ENCODE data around the gene TCHHL1.

The TCHHL1 gene

DNA sequence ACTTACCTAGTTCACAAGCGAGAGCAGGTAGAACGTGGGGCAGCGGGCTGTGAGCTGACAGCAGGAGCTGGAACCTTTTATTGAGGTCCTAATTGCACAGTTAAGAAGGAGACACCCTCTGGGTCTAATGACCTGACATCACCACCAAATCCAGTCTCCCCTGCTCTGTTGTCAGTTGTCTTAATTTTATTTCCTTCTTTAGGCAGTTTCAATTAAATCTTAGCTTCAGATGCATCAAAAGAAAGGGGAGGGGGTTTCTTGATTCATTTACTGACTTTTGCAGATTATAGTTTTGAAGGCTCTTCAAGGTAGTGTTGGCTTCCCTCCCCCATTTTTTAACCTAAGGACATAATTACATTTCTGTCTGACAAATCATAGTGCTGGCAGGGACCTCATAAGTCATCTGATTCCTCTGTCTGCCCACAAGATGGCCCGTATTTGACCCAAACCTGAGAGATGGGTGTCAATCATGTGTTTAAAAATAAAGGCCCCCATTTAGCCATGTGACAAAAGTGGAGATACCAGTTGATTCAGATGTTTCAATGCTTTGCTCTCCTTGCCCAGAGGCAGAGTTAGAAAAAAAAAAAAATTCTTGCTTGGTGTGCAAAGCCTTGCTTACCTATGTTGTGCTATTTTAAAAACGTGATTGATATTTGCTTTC lies at the start of gene TCHHL1:
Gene TCHHL1, minus strand, starts transcription at position 51 of the 661 bp plus-strand sequence. CDS start 921 bp downstream, outside the sequence.
- no peak for DNase-seq

DNA sequence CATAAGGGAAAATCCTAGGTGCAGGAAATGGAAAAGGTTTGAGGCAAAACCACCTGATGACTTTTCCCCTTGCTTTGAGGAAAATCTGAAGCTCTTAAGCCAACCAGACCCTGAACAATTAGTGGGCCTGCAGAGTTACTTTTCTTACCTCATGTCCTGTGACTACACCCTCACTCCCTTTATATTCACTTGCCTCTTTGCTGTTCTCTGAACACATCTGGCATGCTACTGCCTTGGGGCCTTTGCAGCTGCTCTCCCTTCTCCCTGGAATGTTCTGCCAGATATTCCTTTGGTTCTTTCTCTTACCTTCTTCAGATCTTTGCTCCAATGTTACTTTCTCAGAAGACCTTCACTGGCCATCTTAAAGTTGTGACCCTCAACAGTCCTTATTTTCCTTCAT lies 48.4 kb upstream of the TCHHL1 start:
- no peak for DNase-seq

DNA sequence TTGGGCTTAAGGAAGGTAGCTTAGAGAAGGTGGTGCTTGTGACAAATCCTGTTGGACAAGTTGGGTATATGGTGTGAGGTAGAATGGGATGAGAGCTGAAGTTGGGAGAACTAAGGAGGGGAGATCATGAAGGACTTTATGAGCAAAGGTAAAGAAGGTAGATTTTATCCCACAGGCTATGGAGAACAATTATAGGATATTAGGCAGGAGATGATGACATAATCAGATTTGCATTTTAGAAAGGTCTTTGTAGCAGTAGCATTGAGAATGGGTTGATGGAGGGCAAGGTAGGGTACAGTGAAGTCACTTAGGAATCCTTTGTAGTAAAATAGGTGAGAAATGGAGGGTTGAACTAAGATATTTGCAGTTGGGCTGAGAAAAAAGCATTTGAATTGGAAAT lies 41.3 kb upstream of the TCHHL1 start:
- no peak for DNase-seq

DNA sequence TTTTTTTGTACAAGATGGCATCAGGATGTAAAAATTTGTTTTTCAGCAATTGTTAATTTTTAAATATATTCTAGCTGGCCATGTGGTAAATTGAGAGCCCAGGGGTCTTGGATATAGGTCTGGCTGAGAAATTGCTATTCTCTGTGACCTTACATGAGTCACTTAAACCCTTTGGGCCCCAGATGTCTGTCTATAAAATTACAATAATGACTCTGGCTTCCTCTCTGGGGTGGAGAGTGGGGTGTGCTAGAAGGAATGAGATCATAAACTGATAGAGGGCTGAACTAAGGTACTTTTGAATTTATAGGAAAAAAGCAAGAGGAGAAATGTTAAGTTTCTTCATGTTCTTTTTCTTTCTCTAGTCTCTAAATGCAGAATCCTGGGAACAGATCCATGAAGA lies 38.8 kb upstream of the TCHHL1 start:
- DNase-seq: no peak

DNA sequence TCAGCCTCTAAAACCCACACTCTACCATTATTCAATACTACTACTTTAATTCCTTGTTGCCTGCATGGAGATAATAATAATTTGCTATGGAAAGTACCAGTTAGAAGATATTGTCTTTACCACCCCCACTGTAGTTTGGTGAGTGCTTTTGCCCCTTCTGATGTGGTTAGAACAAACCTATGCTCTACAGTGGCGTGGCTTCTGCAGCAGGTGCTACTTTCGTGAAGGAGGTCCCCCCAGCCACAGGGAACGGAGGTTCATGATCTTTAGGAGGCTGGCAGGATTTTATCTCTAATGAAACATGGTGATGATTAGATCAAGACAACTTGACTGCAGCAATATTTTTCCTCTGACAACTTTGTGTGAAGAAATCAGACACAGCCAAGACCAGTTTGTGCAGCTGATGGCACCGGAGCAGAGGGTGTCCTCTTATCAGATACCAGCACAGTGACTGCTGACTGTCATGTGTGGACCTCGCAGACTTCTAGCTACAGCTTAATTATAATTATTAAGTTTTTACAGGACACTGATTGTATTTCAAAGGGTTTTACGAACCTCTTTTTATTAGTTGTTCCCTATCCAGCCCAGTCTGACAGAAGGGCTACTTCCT lies 37.1 kb upstream of the TCHHL1 start:
- no peak for DNase-seq

DNA sequence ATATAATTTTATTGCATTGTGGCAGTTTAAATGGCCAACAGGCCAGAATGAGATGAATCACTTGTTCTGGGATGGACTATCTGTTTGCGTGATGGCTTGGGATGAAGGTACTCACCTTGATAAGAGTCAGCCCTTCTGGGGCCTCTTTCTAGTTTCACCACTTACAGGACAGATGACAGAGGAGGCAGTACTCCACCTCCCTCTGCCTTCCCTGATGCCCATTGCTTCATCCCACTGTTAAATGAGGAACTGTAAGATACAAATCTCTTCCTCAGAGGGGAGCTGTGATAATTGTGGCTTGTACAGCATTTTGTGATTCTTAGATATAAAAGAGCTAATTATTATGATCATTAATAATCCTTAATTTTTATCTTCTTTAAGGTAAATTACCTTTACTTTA lies 30.1 kb upstream of the TCHHL1 start:
- DNase-seq: no peak

DNA sequence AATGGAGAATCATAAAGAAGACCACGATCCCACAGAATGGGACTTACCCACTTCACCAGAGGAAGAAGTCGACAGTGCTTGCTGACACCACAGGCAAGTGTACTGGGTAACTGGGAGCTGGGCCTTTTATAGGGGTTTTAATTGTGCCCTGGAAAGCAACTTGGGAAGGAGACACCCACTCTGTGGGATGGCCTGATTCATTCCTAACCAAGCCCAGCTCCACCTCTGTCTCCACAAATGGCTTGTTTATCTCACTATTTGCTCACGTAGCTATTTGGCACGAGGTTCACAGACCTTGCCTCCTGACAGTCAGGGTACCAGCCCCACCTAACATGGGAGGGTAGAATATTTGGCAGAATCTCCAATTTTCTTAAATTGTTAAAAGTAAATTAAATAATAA lies 26.5 kb upstream of the TCHHL1 start, which contains the start of gene TCHH:
Gene TCHH, minus strand, starts transcription at position 101 of the 400 bp plus-strand sequence. CDS start 1,364 bp downstream, outside the sequence.
- DNase-seq: no peak

DNA sequence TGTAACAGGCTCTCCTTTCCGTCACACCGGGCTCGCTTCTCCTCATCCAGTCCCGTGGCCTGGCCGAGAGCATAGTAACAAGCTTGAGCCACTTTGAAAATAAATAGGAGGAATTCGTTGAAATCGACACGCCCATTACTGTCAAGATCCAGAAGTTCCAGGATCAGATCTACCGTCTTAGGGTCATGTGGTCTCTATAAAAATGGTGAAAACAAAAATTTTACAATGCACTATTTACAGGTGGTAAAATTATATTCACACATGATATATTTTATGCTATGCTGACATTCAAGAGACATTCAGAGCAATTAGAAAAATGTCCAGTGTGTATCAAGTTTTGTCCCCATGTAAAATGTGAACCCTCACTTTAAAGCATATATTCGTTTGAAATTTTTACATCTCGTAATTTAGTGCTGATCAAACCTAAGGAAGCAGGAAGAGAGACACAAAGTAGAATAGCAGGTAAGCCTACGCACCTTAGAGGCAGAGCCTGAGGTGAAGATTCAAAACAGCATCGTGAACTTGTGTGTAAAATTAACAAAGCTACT lies 24.1 kb upstream of the TCHHL1 start:
- no peak for DNase-seq

DNA sequence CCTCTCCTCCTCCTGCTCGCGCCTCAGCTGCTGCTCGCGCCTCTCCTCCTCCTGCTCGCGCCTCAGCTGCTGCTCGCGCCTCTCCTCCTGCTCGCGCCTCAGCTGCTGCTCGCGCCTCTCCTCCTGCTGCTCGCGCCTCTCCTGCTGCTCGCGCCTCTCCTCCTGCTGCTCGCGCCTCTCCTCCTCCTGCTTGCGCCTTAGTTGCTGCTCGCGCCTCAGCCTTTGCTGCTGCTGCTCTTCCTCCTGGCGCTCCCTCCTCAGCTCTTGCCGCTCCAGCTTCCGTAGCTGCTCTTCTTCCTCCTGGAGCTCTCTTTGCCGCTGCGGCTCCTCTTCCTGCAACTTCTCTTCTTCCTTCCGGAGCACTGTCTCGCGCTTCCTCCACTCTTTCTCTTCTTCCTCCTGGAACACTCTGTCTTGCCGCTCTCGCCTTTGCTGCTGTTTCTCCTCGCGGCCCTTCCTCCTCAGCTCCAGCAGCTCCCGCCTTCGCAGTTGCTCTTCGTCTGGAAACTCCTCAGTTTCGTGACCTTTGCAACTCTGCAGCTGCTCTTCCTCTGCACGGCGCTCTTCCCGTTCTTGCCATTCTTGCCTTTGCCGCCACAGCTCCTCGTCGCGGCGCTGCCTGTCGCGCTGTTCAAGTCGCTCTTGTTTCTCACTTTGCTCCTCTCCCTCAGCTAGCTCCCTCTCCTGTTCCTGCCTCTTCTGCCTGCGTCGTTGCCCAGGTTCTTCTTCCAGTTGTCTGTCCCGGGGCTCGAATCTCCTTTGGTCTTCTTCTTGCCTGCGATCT lies 23.4 kb upstream of the TCHHL1 start:
- no peak for DNase-seq

DNA sequence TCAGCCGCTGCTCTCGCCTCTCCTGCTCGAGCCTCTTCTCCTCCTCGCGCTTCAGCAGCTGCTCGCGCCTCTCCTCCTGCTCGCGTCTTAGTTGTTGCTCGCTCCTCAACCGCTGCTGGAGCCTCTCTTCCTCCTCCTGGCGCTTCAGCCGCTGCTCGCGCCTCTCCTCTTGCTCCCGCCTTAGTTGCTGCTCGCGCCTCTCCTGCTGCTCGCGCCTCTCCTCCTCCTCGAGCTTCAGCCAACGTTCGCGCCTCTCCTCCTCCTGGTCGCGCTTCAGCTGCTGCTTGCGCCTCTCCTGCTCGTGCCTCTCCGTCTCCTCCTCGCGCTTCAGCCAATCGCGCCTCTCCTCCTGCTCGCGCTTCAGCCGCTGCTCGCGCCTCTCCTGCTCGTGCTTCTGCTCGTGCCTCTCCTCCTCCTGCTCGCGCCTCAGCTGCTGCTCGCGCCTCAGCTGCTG lies 22.7 kb upstream of the TCHHL1 start:
- no peak for DNase-seq

DNA sequence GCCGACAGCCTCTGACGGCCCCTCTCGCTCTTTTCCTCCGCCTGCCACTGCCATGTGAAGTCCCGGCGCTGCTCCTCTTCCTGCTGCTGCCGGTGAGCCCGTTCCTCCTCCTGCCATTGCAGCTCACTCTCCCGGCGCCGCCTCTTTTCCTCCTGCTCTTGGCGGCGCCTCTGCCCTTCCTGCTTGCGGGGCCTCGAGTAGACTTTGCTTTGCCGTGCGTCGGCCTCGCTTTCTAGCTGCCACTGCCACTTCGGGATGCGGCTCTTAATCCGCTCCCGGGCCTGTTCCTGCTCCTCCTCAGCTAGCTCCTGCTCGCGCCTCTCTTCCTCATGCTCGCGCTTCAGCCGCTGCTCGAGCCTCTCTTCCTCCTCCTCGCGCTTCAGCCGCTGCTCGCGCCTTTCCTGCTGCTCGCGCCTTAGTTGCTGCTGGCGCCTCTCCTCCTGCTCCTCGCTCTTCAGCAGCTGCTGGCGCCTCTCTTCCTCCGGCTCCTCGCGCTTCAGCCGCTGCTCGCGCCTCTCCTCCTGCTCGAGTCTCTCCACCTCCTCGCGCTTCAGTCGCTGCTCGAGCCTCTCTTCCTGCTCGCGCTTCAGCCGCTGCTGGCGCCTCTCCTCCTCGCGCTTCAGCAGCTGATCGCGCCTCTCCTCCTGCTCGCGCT lies 22.1 kb upstream of the TCHHL1 start:
- peak; percentile 28 for DNase-seq

DNA sequence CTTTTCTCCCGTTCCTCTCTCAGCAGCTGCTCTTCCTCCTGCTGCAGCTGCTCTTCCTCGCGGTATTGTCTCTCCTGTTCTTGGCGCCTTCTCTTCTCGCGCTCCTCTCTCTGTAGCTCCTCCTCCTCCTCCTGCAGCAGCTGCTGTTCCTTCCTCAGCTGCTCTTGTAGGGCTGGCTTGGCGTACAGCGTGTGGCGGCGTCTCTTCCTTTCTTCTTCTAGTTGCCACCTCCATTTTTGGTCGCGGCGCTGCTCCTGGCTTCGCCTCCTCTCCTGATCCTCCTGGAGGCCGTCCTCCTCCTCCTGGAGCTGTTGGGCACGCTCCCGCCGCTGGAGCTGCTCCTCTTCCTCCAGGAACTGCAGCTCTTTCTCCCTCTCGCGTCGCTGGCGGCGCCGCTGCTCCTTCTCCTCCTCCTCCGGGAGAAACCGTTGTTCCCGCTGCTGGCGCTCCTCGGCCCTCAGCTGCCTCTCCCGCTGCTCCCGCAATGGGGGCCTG lies 21.5 kb upstream of the TCHHL1 start:
- DNase-seq: peak; percentile 67

DNA sequence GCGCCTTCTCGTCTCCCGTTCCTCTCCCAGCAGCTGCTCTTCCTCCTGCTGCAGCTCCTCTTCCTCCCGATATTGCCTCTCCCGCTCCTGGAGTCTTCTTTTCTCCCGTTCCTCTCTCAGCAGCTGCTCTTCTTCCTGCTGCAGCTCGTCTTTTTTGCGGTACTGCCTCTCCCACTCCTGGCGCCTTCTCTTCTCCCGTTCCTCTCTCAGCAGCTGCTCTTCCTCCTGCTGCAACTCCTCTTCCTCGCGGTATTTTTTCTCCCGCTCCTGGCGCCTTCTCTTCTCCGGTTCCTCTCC lies 21.1 kb upstream of the TCHHL1 start:
- no peak for DNase-seq

DNA sequence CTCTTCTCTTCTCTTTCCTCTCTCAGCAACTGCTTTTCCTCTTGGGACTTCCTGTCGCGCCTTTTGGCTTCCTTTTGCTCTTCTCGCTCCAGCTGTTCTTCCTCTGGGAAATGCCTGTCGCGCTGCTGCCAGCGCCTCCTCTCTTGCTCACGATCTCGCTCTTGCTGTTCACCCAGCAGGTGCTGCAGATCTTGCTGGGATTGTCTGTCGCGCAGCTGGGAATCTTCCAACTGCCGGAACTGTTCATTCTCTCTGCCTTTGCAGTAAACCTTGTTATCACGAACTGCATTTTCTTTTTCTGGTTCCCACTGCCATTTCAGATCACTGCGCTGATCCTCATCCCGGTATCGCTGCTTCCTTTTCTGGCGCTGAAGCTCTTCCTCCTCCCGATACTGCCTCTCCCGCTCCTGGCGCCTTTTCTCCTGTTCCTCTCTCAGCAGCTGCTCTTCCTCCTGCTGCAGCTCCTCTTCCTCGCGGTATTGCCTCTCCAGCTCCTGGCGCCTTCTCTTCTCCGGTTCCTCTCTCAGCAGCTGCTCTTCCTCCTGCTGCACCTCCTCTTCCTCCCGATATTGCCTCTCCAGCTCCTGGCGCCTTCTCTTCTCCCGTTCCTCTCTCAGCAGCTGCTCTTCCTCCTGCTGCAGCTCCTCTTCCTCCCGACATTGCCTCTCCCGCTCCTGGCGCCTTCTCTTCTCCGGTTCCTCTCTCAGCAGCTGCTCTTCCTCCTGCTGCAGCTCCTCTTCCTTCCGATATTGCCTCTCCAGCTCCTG lies 20.6 kb upstream of the TCHHL1 start:
- DNase-seq: peak; percentile 17

DNA sequence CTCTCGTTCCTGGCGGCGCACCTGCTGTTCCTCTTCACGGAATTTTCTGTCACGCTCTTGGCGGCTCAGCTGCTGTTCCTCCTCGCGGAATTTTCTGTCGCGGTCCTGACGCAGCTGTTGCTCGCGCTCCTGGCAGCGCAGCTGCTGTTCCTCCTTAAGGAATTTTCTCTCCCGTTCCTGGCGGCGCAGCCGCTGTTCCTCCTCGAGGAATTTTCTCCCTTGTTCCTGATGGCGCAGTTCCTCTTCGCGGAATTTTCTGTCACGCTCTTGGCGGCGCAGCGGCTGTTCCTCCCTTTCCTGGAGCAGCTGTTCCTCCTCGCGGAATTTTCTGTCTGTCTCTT lies 20.0 kb upstream of the TCHHL1 start:
- DNase-seq: no peak

DNA sequence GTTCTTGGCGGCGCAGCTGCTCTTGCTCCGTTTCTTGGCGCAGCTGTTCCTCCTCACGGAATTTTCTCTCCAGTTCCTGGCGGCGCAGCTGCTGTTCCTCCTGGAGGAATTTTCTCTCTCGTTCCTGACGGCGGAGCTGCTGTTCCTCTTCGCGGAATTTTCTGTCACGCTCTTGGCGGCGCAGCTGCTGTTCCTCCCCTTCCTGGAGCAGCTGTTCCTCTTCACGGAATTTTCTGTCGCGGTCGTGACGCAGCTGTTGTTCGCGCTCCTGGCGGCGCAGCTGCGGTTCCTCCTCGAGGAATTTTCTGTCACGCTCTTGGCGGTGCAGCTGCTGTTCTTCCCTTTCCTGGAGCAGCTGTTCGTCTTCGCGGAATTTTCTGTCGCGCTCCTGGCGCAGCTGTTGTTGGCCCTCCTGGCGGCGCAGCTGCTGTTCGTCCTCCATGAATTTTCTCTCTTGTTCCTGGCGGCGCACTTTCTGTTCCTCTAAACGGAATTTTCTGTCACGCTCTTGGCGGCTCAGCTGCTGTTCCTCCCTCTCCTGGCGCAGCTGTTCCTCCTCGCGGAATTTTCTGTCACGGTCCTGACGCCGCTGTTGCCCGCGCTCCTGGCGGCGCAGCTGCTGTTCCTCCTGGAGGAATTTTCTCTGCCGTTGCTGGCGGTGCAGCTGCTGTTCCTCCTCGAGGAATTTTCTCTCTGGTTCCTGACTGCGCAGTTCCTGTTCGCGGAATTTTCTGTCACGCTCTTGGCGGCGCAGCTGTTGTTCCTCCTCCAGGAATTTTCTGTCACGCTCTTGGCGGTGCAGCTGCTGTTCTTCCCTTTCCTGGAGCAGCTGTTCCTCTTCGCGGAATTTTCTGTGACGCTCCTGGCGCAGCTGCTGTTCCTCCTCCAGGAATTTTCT lies 19.4 kb upstream of the TCHHL1 start:
- DNase-seq: peak; percentile 80

DNA sequence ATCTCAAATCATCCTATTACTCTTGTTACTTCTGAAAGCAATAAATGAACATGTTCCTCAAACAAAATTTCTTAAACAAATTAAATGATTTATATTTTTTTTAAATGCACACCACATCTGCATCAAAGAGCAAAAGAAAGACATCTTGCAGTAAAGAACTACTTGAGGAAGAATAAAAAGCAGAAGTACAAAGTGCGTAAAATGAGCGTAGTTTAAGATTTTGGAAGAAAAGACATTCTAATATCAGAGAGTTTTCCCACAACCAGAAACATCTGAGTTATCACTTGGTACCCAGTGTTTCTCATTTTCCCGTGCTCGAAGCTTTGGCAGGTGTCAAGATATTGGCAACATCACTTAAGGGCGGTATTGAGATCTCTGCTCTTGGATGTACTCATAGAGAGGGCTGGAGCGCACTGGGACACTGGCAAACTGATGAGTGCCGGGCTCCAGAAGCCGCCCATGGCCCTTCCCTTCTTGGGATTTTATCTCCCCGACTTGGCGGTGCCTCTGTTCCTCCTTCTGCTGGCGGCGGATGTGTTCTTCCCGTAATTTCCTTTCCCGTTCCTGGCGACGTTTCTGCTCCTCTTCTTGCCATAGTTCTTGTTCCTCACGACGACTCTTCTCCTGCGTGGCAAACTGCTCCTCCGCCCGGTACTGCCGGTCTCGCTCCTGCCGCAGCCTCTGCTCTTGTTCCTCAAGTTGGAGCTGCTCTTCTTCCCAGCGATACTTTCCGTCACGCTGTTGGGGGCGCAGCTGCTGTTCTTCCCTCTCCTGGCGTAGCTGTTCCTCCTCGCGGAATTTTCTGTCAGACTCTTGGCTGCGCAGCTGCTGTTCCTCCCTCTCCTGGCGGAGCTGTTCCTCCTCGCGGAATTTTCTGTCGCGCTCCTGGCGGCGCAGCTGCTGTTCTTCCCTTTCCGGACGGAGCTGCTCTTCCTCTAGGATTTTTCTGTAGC lies 18.4 kb upstream of the TCHHL1 start:
- DNase-seq: no peak

DNA sequence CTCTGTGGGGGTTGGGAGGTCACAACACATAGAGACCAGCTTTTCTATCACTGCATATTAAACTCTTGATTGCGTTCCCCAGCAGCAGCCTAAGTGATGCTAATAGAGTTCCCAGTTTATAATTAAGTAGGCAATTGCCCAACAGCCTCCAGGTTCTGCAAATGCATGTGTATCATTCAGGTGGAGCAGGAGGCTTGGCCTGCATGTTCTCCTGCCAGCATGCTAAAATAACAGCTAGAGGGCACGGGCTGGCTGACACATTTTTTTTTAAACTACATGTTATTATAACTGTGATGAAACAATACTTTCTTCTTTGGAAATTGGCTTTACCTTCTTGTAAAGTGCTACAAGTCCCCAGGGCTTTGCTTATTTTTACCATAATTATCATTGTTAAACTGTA lies 16.0 kb upstream of the TCHHL1 start:
- no peak for DNase-seq

DNA sequence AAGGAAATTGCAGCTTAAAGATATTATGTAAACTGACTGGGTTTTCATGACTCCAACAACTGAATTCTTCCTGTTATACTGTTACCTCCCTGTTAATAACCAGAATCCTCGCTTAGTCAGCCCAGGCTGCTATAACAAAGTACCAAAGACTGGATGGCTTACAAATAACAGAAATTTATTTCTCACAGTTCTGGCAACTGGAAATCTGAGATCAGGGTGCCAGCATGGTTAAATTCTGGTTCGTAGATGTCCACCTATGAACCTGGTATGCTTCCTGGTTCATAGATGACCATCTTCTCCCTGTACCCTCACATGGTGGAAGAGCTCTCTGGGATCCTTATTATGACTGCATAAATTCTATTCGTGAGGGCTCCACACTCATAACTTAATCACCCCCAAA lies 8.1 kb upstream of the TCHHL1 start:
- DNase-seq: no peak

DNA sequence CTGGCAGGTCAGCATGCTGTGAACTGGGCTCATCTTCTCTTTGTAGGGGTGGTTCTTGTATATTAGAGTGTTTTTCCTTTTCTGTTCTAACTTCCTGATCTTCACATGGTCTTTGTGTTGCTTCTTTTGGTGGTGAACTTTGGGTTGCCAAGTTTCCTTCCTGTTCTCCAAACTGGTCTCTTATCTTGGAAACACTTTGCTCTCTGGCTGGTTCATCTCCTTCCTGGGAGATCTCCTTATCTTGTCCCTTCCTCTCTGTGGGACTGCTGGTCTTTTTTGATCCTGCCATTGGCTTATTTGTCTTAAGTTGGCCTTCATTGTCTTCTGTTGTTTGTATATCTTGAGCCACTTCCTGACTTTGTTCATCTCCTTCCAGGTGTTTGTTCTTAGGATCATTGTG lies 2.1 kb downstream of the TCHHL1 start:
- no peak for DNase-seq

Data from HCEC 1CT (cell line).